Endothelial cell of umbilical vein (primary cell): ENCODE data around the gene CHSY1. TPM values are rescaled to one million over a fixed set of nuclear protein-coding genes. Genes with fewer than 3 reads are reported as not detected.

Source experiments
- BruUV-seq: library from RNA; stranded (reverse); fragments of 400-500 nt; replicated peaks from 2 replicates; lab custom pipeline; 2021; lab: Mats Ljungman, UMichigan
- CTCF ChIA-PET: fragments of 300-600, 350-600 bp; sonication (Branson Sonifier 250); formaldehyde crosslinking; loops from one replicate; lab custom pipeline; 2021; ENCODE audit warnings: antibody characterized with exemption, inconsistent platforms; lab: Charles Lee
- POLR2A ChIA-PET: fragments of 300-600, 350-600 bp; sonication (Branson Sonifier 250); formaldehyde crosslinking; loops from one replicate; lab custom pipeline; 2021; ENCODE audit warnings: antibody characterized with exemption, inconsistent platforms; lab: Charles Lee
- DNase-seq: peaks from one replicate; pipeline ENCODE4 v3.0.0-alpha.2; 2011; ENCODE audit warnings: low read depth, low spot score
- FAIRE-seq: peaks from 2 replicates; lab custom pipeline; 2011; peaks lifted over from hg19 to GRCh38; lab: Jason Lieb, UNC
- H2AFZ ChIP-seq: 2 replicates; pipeline ENCODE4 v1.6.0; 2012; ENCODE audit warnings: low read depth, low read length, control low read depth, inconsistent platforms
- H3K27ac ChIP-seq: 2 replicates; pipeline ENCODE4 v1.5.1; 2011; ENCODE audit warnings: low read depth, mild to moderate bottlenecking, control low read depth, low read length, moderate library complexity; ENCODE audit not compliant: insufficient read depth
- H3K27me3 ChIP-seq, 2 experiments: 2 replicates each; pipeline versions ENCODE4 v1.6.0 to v1.6.1; 2011; ENCODE audit warnings: low read length in 2 of 2, mixed read lengths in 1 of 2; ENCODE audit not compliant: control insufficient read depth in 2 of 2, insufficient read depth in 2 of 2
- H3K36me3 ChIP-seq, 2 experiments: 2 replicates in 1 of 2; 3 replicates in 1 of 2; pipeline ENCODE4 v1.5.1; 2011; ENCODE audit warnings: low read length in 2 of 2, mild to moderate bottlenecking in 1 of 2, moderate library complexity in 1 of 2; ENCODE audit not compliant: control insufficient read depth in 2 of 2, insufficient read depth in 2 of 2; ENCODE audit errors: extremely low read depth in 1 of 2
- H3K4me1 ChIP-seq: 3 replicates; pipeline ENCODE4 v1.5.1; 2011; ENCODE audit warnings: mild to moderate bottlenecking, low read length; ENCODE audit not compliant: control insufficient read depth, insufficient read depth; ENCODE audit errors: extremely low read depth
- H3K4me2 ChIP-seq: 2 replicates; pipeline ENCODE4 v1.6.1; 2011; ENCODE audit warnings: low read length, control low read depth, mixed read lengths; ENCODE audit not compliant: insufficient read depth
- H3K4me3 ChIP-seq, 3 experiments: fragments of 200-600 bp in 1 of 3; sonication (generic), shearing (Covaris generic) in 1 of 3; replicated peaks in 1 of 3; 2 replicates each; pipeline ENCODE4 v1.5.1; 2011 to 2016; ENCODE audit warnings: control low read depth in 3 of 3, low read length in 3 of 3, mild to moderate bottlenecking in 2 of 3, inconsistent platforms in 1 of 3, low read depth in 1 of 3, moderate library complexity in 1 of 3; ENCODE audit not compliant: insufficient read depth in 1 of 3
- H3K79me2 ChIP-seq: 2 replicates; pipeline ENCODE4 v1.6.0; 2012; ENCODE audit warnings: low read length, inconsistent platforms; ENCODE audit not compliant: control insufficient read depth, insufficient read depth
- H3K9ac ChIP-seq: replicated peaks from 2 replicates; pipeline ENCODE3; 2011; ENCODE audit warnings: low read length, control low read depth; ENCODE audit not compliant: insufficient read depth; ENCODE audit errors: extremely low read depth
- H3K9me1 ChIP-seq: replicated peaks from 3 replicates; pipeline ENCODE4 v1.6.0; 2011; ENCODE audit warnings: mild to moderate bottlenecking, low read length; ENCODE audit not compliant: control insufficient read depth, insufficient read depth; ENCODE audit errors: extremely low read depth
- H3K9me3 ChIP-seq: replicated peaks from 2 replicates; pipeline ENCODE4 v1.5.1; 2012; ENCODE audit warnings: low read length, inconsistent platforms; ENCODE audit not compliant: control insufficient read depth, insufficient read depth
- H4K20me1 ChIP-seq: replicated peaks from 2 replicates; pipeline ENCODE3; 2011; ENCODE audit warnings: mild to moderate bottlenecking, low read length; ENCODE audit not compliant: control insufficient read depth, insufficient read depth; ENCODE audit errors: extremely low read depth
- CTCF ChIP-seq, 2 donors: IDR thresholded peaks; 1 replicate in 1 of 2; 2 replicates in 1 of 2; pipeline ENCODE4 v1.5.1; 2011; ENCODE audit warnings: low read length in 2 of 2, mild to moderate bottlenecking in 2 of 2, moderate library complexity in 2 of 2, control low read depth in 1 of 2, inconsistent platforms in 1 of 2, low read depth in 1 of 2; ENCODE audit not compliant: insufficient read depth in 1 of 2; ENCODE audit errors: extremely low read depth in 1 of 2
- EZH2 ChIP-seq: IDR thresholded peaks from 2 replicates; pipeline ENCODE4 v1.6.1; 2012; ENCODE audit warnings: borderline replicate concordance, low read depth, mild to moderate bottlenecking, moderate library complexity, low read length, inconsistent platforms; ENCODE audit not compliant: severe bottlenecking
- FOS ChIP-seq: IDR thresholded peaks from 2 replicates; pipeline ENCODE4 v1.6.1; 2011; ENCODE audit warnings: mild to moderate bottlenecking, low read length, moderate library complexity, borderline replicate concordance; ENCODE audit not compliant: insufficient read depth
- GATA2 ChIP-seq: IDR thresholded peaks from 2 replicates; pipeline ENCODE4 v1.7.0; 2011; ENCODE audit warnings: low read depth, mild to moderate bottlenecking, moderate library complexity, mixed read lengths, low read length; ENCODE audit not compliant: insufficient read length, insufficient read depth
- JUN ChIP-seq: IDR thresholded peaks from 2 replicates; pipeline ENCODE4 v1.6.1; 2011; ENCODE audit warnings: borderline replicate concordance, low read depth; ENCODE audit not compliant: insufficient read length, insufficient read depth
- MAX ChIP-seq: IDR thresholded peaks from 2 replicates; pipeline ENCODE4 v1.6.1; 2011; ENCODE audit not compliant: insufficient read depth, insufficient read length
- MYC ChIP-seq: IDR thresholded peaks from one replicate; pipeline ENCODE4 v1.6.1; 2011; ENCODE audit warnings: mild to moderate bottlenecking, low read depth, low read length
- POLR2A ChIP-seq: IDR thresholded peaks from 2 replicates; pipeline ENCODE4 v1.6.1; 2012; ENCODE audit warnings: low read depth, mild to moderate bottlenecking, control low read depth, low read length
- POLR2AphosphoS5 ChIP-seq: IDR thresholded peaks from 2 replicates; pipeline ENCODE4 v1.6.1; 2012; ENCODE audit warnings: low read depth, mild to moderate bottlenecking, control low read depth, low read length, moderate library complexity; ENCODE audit not compliant: insufficient read depth
- dilution Hi-C: fragments of 300-500 bp; cut with MboI; formaldehyde crosslinking; loops from one replicate; pipeline ENCODE4 v1.15.0; 2019; ENCODE audit warnings: low sequenced_read_pairs; ENCODE audit not compliant: extremely low pct_ligation_motif_present
- intact Hi-C: fragments of 100-400 bp; cut with micrococcal nuclease; formaldehyde crosslinking; loops from one replicate; pipeline ENCODE4 v1.10.0; 2022
- polyA plus RNA-seq, 4 experiments: library from polyadenylated mRNA; depleted of rRNA in 3 of 4; stranded (reverse) in 3 of 4; unstranded in 1 of 4; fragments of >200 nt; gene quantifications; 2 replicates each; pipeline versions ENCODE4 v1.2.1 to v1.2.3, GENCODE V29; 2011 to 2012; ENCODE audit warnings: missing spikeins in 1 of 4
- total RNA-seq: library from RNA; stranded (reverse); gene quantifications from 2 replicates; pipeline ENCODE4 v1.2.3, GENCODE V29; 2021

CHSY1 gene
- total and polyA plus RNA-seq, 2 donors (not counting 3 experiments of a cell fraction or from before 2014, with no cell fraction given): 23.7 to 50.8 TPM

GRCh38 chr15:101183226-101183930 is 68.5 kb downstream of the CHSY1 start:
- peak overlapping the region; percentile 46 for H3K4me2 ChIP-seq
- DNase-seq (peak; percentile 90), FAIRE-seq (peak; percentile 49)
- no peaks in the 10 kb centered on the region for H3K9me1 ChIP-seq
- H3K36me3 ChIP-seq: peaks cover 0 to 2% of the 10 kb centered on the region in 2 experiments
- H3K9ac ChIP-seq: peak overlapping the region; percentile 14
- peak overlapping the region; percentile 57 for H3K27ac ChIP-seq
- no peak overlapping the region for H2AFZ ChIP-seq
- no peaks in the 10 kb centered on the region for H3K9me3 ChIP-seq
- no TSS peak for BruUV-seq
- dilution Hi-C loops: no loop called here
- H3K4me3 ChIP-seq: peak overlapping the region in 1 of 3 experiments; percentile 8
- TF ChIP-seq CTCF (IDR thresholded peaks at IDR 0.05; ENCODE audit: extremely low read depth in 1 of 2, insufficient read depth in 1 of 2, low read depth in 1 of 2, low read length in 2 of 2) (no peak), MAX (peak; percentile 93), GATA2 (peak; percentile 53), EZH2 (no peak), POLR2A (no peak), FOS (no peak), POLR2AphosphoS5 (no peak), MYC (peak; percentile 37), JUN (peak; percentile 33)
- no peaks in the 10 kb centered on the region for H4K20me1 ChIP-seq
- H3K4me1 ChIP-seq: peaks cover 49% of the 10 kb centered on the region
- POLR2A ChIA-PET: interaction anchor here (0.8 to 1.4 kb wide), 3 partner anchors 15 to 68 kb away, joined by 4 to 8 read pairs (median 4); partner anchors contain the start of gene CHSY1
- intact Hi-C loops: loop anchor here (1.0 to 10.0 kb wide), 4 partner anchors 16 to 279 kb away; partner anchors contain the start of gene CHSY1
- peaks cover 59% of the 10 kb centered on the region for H3K79me2 ChIP-seq
- CTCF ChIA-PET: interaction anchor here (0.8 to 1.6 kb wide), 7 partner anchors 9 to 68 kb away, joined by 3 to 9 read pairs (median 4); partner anchors contain the start of gene CHSY1
- no peaks in the 10 kb centered on the region for H3K27me3 ChIP-seq
